HUES6 (cell line): ENCODE data around the gene G6PD.

Source experiments
- H3K27ac ChIP-seq: 2 replicates; pipeline ENCODE4 v1.7.0; 2013; ENCODE audit warnings: low read depth, mild to moderate bottlenecking, low read length, inconsistent platforms
- H3K27me3 ChIP-seq: 2 replicates; pipeline ENCODE4 v1.6.1; 2013; ENCODE audit warnings: low read length; ENCODE audit not compliant: control insufficient read depth, insufficient read depth
- H3K36me3 ChIP-seq: 2 replicates; pipeline ENCODE4 v1.6.1; 2013; ENCODE audit warnings: low read length; ENCODE audit not compliant: control insufficient read depth, insufficient read depth
- H3K4me1 ChIP-seq: 2 replicates; pipeline ENCODE4 v1.6.1; 2013; ENCODE audit warnings: low read length; ENCODE audit not compliant: control insufficient read depth, insufficient read depth
- H3K4me3 ChIP-seq: 2 replicates; pipeline ENCODE4 v1.5.1; 2013; ENCODE audit warnings: low read depth, low read length
- H3K9ac ChIP-seq: one replicate; pipeline ENCODE4 v1.6.1; 2013; ENCODE audit warnings: mild to moderate bottlenecking, low read length
- H3K9me3 ChIP-seq: 2 replicates; pipeline ENCODE4 v1.6.1; 2013; ENCODE audit warnings: low read depth, low read length; ENCODE audit not compliant: control insufficient read depth, insufficient read depth

The G6PD gene

DNA sequence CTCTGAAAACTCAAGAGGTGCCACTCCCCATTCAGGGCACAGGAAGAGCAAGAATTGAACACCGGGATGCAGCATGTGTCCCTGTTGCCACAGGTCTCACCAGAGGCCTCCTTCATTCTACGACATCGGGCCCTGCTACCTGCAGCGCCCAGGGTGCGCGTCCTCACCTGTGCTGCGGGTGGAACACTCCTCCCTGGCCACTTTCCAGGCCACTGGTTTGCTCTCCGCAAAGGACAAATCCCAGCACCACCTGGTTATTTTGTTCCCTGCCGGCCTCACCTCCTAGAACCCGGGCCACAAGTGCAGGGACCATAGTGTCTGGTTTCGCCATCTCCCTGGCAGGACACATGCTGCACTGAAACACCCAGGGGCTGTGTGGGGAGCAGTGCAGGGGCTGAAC lies 16.4 kb downstream of the G6PD start:
- H3K4me1 ChIP-seq: peaks cover 25% of the 10 kb centered on the region; the same call in 1 of the 2 replicates
- H3K27ac ChIP-seq: no peak overlapping the region
- H3K9ac ChIP-seq: no peak overlapping the region
- H3K27me3 ChIP-seq: peaks cover 5% of the 10 kb centered on the region; the same call in 1 of the 2 replicates
- peaks cover 37% of the 10 kb centered on the region for H3K36me3 ChIP-seq
- H3K4me3 ChIP-seq: no peak overlapping the region
- H3K9me3 ChIP-seq: peaks cover 27% of the 10 kb centered on the region; the same call in 1 of the 2 replicates

DNA sequence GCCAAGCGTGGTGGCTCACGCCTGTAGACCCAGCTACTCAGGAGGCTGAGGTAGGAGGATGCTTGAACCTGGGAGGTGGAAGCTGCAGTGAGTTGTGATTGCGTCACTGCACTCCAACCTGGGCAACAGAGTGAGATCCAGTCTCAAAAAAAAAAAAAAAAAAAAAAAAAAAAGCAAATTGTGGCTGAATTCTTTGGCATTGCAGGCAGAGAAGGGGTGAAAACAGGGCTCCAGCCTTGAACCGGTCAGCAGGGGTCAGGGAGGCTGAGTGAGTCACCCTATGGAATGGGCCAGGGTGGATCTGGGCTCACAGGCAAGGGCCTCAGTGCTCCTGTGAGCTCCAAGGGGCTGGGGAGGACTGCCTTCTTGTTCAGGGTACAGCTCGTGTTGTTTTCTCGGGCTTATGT lies 17.4 kb downstream of the G6PD start:
- H3K4me1 ChIP-seq: peaks cover 23% of the 10 kb centered on the region; the same call in 1 of the 2 replicates
- H3K27ac ChIP-seq: no peak overlapping the region

DNA sequence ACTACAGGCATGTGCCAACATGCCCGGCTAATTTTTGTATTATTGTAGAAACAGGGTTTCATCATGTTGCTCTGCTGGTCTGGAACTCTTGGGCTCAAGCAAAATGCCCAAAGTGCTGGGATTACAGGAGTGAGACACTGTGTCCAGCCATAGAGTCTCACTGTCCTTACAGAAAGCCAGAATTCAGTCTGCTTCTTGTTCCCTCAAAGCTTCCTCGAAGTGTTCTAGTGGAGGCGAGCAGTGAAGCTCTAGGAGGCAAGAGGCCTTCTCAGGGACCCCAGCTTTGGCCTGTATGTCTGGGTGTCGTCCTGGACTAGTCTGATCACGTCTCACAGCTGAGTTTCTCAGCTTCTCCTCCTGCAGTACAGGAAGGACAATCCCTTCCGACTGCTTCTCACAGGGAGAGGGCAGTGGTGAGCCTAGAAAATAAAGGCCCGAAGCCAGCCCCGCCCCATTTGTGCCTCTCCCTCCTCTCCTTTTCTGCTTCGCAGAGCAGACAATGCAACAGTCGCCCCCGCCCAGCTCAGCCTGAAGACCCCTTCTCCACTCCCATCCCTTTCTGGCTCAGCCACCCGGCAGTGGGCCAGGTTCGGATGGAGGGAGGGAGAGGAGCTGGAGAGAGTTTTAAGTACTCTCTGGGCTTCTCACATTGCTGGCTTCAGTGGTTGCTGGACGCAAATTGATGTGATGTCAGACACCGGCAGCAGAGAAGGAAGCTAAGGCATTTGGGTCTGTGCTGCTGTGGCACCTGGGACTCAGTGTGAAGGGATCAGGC lies 19.6 kb downstream of the G6PD start:
- Histone ChIP-seq H3K27me3 (peaks cover 7% of the 10 kb centered on the region; the same call in 1 of the 2 replicates), H3K9me3 (peaks cover 14% of the 10 kb centered on the region; the same call in 1 of the 2 replicates), H3K4me1 (peaks cover 18% of the 10 kb centered on the region; the same call in 1 of the 2 replicates), H3K9ac (peak overlapping the region; percentile 33), H3K27ac (no peak overlapping the region), H3K36me3 (peaks cover 8% of the 10 kb centered on the region), H3K4me3 (peak overlapping the region; percentile 43)

More for the DNA sequence above, 17.4 kb downstream of the G6PD start:
- no peak overlapping the region for H3K9ac ChIP-seq
- H3K36me3 ChIP-seq: peaks cover 29% of the 10 kb centered on the region
- H3K9me3 ChIP-seq: peaks cover 27% of the 10 kb centered on the region; the same call in 1 of the 2 replicates
- peaks cover 7% of the 10 kb centered on the region; the same call in 1 of the 2 replicates for H3K27me3 ChIP-seq
- H3K4me3 ChIP-seq: no peak overlapping the region

DNA sequence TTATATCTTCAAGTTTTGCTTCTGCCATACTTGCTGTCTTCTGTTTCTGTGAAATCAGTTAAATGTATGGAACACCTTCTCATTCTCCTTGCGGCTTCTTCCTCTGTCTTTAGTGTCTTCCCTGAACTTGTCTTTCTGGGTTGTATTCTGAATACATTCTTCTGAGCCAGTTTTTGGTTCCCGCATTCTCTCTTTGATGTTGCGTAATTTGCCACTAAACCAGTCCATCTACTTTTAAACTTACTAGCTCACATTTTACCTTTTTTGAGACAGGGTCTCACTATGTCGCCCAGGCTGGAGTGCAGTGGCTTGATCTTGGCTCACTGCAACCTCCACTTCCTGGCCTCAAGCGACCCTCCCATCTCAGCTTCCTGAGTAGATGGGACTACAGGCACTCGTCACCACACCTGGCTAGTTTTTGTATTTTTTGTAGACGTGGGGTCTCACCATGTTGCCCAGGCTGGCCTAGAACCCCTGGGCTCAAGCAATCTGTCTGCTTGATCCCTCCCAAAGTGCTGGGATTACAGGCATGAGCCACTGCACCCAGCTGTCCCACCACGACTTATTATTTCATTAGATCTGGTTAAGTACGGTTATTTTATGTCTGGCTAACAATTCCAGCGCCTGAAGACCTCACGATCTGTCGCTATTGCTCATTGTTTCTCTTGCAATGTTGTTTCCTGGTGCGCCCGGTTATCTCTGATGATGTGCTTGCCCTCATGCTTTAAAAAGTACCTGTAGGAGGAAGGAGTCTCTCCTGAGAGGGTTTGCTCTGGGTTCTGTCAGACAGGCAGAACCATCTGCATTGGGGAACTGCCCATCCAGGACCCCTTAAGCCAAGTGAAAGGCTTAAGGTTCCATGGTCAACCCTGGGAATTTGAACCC lies 20.8 kb downstream of the G6PD start:
- Histone ChIP-seq H3K4me3 (no peak overlapping the region), H3K4me1 (peaks cover 10% of the 10 kb centered on the region; the same call in 1 of the 2 replicates), H3K27me3 (peaks cover 7% of the 10 kb centered on the region; the same call in 1 of the 2 replicates), H3K9me3 (peaks cover 10% of the 10 kb centered on the region; the same call in 1 of the 2 replicates), H3K27ac (no peak overlapping the region), H3K36me3 (peaks cover 3% of the 10 kb centered on the region; the same call in 1 of the 2 replicates), H3K9ac (no peak overlapping the region)

DNA sequence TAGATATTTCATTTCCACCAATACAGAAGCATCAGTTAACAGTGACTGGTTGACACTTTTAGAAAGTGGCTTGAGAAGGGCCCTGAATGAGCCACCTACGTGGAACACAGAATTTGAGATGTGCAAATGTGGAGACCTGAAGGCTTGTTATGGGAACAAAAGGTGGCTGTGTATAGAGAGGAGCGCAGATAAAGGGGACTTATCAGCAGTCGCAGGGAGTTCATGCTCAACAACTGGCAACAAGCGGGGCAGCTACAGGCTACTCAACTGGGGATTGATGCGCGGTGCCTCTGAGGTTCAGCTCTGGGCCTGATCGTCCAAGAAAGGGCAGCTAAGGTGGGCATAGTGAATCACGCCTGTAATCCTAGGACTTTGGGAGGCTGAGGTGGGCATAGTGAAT lies 27.3 kb downstream of the G6PD start:
- Histone ChIP-seq H3K27ac (no peak overlapping the region), H3K27me3 (no peaks in the 10 kb centered on the region), H3K9me3 (peaks cover 3% of the 10 kb centered on the region; the same call in 1 of the 2 replicates), H3K4me3 (no peak overlapping the region), H3K4me1 (peaks cover 18% of the 10 kb centered on the region), H3K36me3 (no peaks in the 10 kb centered on the region), H3K9ac (no peak overlapping the region)

DNA sequence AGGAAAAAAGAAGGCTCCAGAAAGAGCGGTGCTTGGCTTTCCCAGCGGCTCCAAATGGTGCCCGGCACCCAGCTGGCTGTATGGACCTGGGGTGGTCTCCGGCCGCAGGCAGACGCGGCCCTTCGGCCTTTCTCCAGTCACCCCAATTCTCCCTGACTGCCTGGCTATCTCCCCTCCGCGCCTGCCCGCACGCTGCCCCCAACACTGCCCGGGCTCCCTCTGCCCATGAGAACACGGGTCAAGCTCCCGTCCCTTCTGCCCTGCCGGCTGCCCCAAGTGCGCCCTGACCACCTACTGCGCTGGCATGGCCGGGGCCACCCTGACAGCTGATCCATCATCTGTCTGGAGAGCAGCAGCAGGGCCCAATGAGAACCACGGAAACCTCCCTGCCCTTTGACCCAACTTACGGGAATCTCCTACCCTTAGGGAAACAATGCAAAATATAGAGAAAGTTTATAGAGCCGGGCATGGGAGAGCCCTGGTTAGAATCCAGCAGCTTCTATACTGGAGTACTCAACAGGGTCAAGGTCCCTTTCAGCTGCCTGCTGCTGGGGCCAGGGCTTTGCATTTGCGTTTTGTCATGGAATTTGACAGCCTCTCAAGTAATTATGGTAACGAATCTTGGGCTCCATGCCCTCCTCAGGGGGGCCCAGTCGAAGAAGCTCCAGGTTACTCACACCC lies 29.4 kb downstream of the G6PD start:
- Histone ChIP-seq H3K27me3 (no peaks in the 10 kb centered on the region), H3K27ac (peak overlapping the region; percentile 68; the same call in 1 of the 2 replicates), H3K4me1 (peaks cover 18% of the 10 kb centered on the region), H3K9ac (peak overlapping the region; percentile 76), H3K4me3 (peak overlapping the region; percentile 64), H3K9me3 (peaks cover 3% of the 10 kb centered on the region; the same call in 1 of the 2 replicates), H3K36me3 (no peaks in the 10 kb centered on the region)

DNA sequence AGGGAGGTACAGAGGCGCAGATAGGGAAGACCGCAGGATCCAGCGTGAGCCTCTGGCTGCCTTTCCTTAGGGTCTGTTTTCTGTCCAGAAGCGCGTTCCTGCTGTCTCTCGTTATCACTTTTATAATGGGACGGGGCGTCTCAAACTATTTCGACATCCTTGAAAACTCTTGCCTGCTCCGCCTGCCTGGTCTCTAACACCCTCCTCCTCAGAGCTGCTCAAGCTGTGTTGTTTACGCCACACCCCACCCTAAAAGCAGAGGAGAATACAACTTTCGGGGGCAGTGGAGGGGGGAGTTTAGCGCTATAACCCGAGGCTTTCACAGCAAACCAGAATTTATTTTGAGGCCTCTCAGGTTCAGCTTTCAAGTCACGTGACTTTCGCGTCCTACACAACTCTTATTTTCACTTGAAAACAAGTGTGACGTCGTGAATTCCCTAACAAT lies 30.0 kb downstream of the G6PD start:
- Histone ChIP-seq H3K9me3 (peaks cover 5% of the 10 kb centered on the region; the same call in 1 of the 2 replicates), H3K4me3 (peak overlapping the region; percentile 64), H3K27me3 (no peaks in the 10 kb centered on the region), H3K36me3 (no peaks in the 10 kb centered on the region), H3K27ac (peak overlapping the region; percentile 68; the same call in 1 of the 2 replicates), H3K9ac (peak overlapping the region; percentile 76), H3K4me1 (peaks cover 18% of the 10 kb centered on the region)

DNA sequence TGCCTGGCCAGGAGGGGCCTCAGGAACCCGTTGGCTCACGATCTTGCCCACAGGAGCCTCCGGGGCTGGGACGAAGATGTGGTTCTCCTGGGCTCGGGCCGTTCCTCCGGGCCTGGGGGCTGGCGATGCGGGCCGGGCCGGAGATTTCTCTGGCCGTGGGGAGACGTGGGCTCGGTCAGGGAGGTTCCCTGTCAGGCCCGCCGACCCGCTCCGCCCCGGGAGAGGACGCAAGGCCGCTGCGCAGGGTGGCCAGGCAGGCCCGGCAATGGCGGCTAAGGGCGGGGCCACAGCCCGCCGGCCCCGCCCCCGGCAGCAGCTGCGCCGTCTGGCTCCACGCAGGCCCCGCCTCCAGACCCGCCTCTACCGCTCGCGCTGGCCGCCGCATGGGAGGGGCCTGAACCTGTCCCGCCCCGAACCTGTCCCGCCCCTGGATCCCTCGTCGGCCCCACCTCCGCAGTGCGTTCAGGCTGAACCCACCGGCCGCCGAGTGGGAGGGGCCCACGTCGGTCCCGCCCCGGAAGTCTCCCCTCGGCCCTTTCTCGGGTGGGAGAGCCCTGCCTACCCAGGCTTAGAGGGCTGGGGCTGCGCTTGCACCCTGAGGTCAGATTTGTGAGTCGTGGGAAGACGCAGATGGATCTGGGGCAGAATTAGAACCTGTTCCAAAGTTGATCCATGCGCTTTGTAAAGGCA lies 30.5 kb downstream of the G6PD start, which contains the start of gene FAM3A:
Gene FAM3A, minus strand, starts transcription at position 267 of the 690 bp plus-strand sequence. CDS start 460 bp downstream, outside the sequence.
- Histone ChIP-seq H3K9ac (peak within 1 kb of the TSS; percentile 79), H3K36me3 (no peaks in the 10 kb centered on the region), H3K4me3 (peak within 1 kb of the TSS; percentile 88), H3K9me3 (peaks cover 6% of the 10 kb centered on the region; the same call in 1 of the 2 replicates), H3K27me3 (no peaks in the 10 kb centered on the region), H3K4me1 (peaks cover 18% of the 10 kb centered on the region), H3K27ac (peak within 1 kb of the TSS; percentile 88; the same call in 1 of the 2 replicates)

DNA sequence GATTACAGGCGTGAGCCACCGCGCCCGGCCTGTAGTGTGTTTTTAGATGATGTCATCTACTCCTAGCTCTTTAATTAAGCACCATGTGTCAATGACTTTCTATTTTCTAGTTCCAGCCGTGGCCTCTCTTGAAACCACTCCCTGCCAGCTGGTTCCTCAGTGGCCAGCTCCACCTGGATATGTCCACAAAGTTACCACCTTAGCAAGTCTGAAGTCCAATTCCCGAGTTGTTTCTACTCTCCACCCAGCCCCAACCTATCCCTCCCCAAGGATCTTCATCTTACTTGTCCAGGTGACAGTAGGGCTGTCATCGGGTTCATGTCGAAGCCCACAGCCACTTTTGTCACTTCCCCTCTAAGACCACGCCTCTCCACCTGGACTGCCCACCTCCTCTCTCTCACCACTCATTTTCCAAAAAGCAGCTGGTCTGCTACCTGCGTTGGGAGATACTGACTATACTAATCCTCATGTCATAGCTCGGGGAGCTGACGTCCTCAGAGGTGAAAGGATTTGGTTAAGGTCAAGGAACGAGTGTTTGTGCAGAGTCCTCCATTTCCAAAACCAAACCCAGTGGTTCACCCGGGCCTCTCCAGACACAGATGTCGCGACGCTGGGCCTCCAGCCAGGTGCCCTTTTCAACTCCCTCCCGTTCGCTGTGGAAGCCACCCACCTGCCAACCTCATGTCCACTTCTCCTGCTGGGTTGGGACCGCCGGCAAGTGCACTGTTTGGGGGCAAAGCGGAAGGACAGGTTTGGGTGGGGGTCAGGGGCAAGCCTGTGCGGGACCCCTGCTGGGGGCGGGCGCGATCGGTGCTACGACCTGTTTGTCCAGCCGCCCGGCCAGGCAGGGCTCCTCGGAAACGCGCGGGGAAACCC lies 31.3 kb downstream of the G6PD start:
- Histone ChIP-seq H3K27me3 (no peaks in the 10 kb centered on the region), H3K36me3 (no peaks in the 10 kb centered on the region; the same call in 1 of the 2 replicates), H3K9ac (peak overlapping the region; percentile 79), H3K9me3 (peaks cover 6% of the 10 kb centered on the region; the same call in 1 of the 2 replicates), H3K4me3 (peak overlapping the region; percentile 88), H3K4me1 (peaks cover 18% of the 10 kb centered on the region), H3K27ac (peak overlapping the region; percentile 88; the same call in 1 of the 2 replicates)
